Thyroid gland (tissue), 4 donors: ENCODE results near the gene DOCK1.

Experiments
- CTCF ChIP-seq, 6 experiments: fragments of 200-600 bp in 3 of 6; fragments of 450-650 bp in 3 of 6; sonication (generic) in 3 of 6; IDR thresholded peaks; one replicate each; pipeline ENCODE4 v1.5.1; 2016 to 2019; ENCODE audit warnings: antibody characterized with exemption in 6 of 6, mild to moderate bottlenecking in 2 of 6, inconsistent platforms in 1 of 6, moderate library complexity in 1 of 6
- POLR2A ChIP-seq, 2 donors: fragments of 450-650 bp; IDR thresholded peaks; one replicate each; pipeline ENCODE4 v1.6.1; 2017; ENCODE audit warnings: antibody characterized with exemption in 2 of 2, mild to moderate bottlenecking in 2 of 2, moderate library complexity in 1 of 2

- TF ChIP-seq CTCF (IDR thresholded peaks at IDR 0.05): no peak
- TF ChIP-seq POLR2A (IDR thresholded peaks at IDR 0.05): no peak
Measured at GRCh38 chr10:127064474-127064873, 159.2 kb downstream of the DOCK1 start.
